Measurements from ENCODE around the gene C1orf105. TPM values are rescaled to one million over a fixed set of nuclear protein-coding genes. Genes with fewer than 3 reads are reported as not detected.
"Not testable (repeated sequence)": the region's sequence is repeated elsewhere in the genome, so short reads cannot be mapped to it uniquely, and the experiment has no call there.

Gene C1orf105
- polyA plus RNA-seq, 4 donors = 0.20 TPM; not detected in 3

DNA sequence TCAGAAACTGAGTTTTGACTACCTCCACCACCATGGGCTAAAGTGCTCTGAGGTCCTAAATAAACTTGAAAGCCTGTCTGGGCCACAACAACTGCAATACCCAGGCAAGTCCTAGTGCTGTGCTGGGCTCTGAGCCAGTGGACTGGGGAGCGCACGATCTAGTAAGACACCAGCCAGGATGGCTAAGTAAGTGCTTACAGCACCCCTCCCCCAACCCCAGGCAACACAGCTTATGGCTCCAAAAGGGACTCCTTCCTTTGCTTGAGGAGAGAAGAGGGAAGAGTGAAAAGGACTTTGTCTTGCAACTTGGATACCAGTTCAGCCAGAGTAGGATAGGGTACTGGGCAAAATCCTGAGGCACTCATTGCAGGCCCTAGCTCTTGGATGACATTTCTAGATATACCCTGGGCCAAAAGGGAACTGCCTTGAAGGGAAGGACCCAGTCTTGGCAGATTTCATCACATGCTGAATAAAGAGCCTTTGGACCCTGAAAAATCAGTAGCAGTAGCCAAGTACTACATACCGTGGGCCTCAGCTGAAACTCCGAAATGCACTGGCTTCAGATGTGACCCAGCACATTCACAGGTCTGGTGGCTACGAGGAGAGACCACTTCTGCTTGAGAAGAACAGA, 1.6 kb downstream of the C1orf105 start:
- DNase-seq (ENCODE audit: low read depth in 4 of 4, low spot score in 3 of 4) = no peak

DNA sequence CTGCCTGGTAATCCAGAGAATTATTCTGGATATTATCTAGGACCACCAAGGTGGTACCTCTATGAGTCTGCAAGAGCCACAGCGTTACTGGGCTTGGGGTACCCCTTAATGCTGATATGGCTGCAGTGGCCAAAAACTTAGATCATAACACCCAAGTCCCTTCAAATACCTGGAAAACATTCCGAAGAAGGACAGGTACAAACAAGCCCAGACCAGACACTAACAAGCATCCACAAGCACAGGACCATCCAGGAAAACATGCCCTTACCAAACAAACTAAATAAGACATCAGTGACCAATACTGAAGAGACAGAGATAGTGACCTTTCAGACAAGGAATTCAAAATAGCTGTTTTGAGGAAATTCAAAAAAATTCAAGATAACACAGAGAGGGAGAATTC, 2.9 kb downstream of the C1orf105 start:
- DNase-seq (ENCODE audit: low read depth in 4 of 4, low spot score in 3 of 4) = no peak

DNA sequence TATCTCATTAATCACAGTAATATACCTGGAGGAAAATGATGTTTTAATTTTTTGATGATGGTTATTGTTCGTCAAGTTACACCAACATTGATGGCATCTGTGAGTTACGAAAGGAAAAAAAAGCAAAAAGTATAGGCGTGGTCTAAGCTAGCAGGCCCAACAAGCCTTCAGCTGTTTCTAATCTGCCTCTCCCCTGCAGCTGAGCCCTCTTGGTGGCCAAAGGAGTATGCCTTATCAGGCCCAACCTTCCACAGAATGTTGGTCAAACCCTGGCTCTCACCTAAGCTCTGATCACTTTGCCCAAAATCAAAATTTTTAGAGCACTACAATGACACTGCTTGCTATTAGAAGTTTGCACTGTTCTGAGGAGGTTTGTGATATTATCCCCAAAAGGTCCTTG, 4.9 kb downstream of the C1orf105 start:
- DNase-seq (ENCODE audit: low read depth in 4 of 4, low spot score in 3 of 4) = no peak

DNA sequence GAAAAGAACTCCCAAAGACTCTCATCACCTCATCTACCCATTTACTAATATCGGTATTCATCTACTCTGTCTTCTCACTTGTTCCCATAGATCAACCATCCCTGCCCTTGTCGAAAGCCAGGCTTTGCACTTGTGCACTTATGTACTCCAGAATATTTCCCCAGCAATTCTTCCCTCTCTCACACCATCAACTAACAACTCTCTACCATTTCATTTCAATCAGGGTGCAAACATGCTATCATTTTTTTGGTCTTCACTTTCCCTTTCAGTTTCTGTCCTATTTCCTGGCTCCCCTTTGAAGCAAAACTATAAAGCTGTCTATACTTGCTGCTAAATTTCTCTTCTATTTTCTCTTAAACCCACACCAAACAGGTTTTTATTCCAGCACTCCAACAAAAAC, 6.7 kb downstream of the C1orf105 start:
- no peak for DNase-seq (ENCODE audit: low read depth in 4 of 4, low spot score in 3 of 4)

DNA sequence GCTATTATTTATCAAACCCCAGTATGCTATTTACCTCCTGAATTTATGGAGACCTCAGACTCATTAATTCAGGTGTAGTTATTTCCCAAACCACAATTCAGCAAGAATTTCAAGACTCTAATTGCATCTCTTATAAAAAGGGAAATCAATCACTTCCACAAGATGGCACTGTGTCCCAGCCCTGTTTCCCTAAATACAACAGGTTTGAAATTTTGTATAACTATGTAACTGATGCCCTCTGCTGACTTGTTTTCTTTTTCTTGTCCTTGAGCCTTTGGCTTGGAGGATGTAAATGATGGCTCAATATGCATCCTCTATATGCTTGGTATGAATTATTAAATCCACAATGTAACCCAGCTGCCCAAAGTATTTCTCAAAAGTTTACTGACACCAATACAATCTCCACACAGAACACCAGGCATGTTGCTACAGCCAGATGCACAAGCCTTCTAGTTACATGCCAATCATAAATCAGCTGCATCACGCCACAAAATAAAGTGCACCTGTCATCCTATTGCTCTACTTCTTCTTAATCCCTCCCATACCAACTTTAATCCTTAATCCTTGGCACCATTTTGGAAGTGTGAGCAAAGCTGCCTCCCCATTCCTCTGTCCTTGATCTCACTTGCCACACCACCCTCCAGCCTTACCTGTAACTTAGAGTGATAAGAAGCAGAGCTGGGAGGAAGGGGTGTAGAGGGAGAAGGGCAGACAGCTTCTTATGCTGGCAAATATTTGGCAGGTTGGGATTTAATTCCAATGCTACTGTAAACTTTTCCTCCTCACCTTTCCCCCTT, 9.0 kb downstream of the C1orf105 start:
- DNase-seq (ENCODE audit: low read depth in 4 of 4, low spot score in 3 of 4) = no peak

DNA sequence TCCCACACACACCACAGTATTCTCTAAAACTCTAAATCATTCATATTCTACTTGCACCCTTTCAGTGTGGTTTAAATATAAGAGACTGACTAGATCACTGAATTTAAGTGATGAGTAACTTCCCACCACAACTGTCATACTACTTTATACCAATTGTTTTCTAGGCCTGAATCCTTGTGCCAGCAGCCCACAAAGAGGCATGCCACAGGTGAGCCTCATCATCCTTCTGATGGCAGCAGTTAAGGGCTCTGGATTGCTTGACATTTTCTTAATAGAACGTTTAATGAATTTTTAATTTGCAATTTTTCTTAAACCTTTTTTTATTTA, 9.6 kb downstream of the C1orf105 start:
- DNase-seq (ENCODE audit: low read depth in 4 of 4, low spot score in 3 of 4) = no peak

DNA sequence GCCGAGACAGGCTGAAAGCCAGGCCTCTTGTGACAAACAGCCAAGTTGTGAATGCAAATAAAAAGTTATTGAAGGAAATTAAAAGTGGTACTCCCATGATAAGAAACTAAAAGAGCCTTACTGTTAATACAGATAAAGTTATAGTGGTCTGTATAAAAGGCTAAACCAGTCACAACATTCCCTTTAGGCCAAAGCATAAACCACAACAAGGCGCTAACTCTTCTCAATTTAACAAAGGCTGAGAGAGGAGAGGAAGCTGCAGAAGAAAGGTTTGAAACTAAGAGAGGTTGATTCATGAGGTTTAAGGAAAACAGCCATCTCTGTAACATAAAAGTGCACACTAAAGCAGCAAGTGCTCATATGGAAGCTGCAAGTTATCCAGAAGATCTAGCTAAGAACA, 10.7 kb downstream of the C1orf105 start:
- DNase-seq (ENCODE audit: low read depth in 4 of 4, low spot score in 3 of 4) = no peak

DNA sequence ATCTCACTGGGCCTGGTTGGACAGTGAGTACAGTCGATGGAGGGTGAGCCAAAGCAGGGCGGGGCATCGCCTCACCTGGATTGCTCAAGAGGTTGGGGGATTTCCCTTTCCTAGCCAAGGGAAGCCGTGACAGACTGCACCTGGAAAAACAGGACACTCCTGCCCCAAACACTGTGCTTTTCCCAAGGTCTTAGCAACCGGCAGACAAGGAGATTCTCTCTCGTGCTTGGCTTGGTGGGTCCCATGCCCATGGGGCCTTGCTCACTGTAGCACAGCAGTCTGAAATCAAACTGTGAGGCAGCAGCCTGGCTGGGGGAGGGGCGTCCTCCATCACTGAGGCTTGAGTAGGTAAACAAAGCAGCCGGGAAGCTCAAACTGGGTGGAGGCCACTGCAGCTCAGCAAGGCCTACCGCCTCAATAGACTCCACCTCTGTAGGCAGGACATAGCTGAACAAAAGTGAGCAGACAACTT, 11.3 kb downstream of the C1orf105 start:
- no peak for DNase-seq (ENCODE audit: low read depth in 4 of 4, low spot score in 3 of 4)

DNA sequence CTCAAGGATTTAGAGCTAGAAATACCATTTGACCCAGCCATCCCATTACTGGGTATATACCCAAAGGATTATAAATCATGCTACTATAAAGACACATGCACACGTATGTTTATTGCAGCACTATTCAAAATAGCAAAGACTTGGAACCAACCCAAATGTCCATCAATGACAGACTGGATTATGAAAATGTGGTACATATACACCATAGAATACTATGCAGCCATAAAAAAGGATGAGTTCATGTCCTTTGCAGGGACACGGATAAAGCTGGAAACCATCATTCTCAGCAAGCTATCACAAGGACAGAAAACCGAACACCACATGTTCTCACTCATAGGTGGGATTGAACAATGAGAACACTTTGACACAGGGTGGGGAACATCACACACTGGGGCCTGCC, 16.7 kb downstream of the C1orf105 start:
- not testable (repeated sequence) for DNase-seq (ENCODE audit: low read depth in 4 of 4, low spot score in 3 of 4)

DNA sequence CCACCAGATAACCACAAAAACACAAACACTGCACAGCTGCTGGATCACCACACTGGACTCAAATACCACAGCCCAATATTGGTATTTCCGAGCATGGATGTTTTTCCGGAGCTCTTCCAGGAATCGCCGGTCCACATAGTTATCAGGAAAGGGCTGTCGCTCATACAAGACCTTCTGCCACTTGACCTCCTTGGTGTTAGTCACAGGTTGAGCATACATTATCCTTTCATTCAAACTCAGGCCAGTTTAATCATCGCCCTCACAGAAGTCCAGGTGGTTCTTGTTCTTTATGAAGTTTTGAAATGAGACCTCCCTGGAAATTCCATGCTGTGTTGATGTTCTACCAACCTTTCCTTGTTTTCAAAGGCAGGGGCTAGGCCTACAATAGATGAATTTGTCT, 21.9 kb downstream of the C1orf105 start:
- no peak for DNase-seq (ENCODE audit: low read depth in 4 of 4, low spot score in 3 of 4)

DNA sequence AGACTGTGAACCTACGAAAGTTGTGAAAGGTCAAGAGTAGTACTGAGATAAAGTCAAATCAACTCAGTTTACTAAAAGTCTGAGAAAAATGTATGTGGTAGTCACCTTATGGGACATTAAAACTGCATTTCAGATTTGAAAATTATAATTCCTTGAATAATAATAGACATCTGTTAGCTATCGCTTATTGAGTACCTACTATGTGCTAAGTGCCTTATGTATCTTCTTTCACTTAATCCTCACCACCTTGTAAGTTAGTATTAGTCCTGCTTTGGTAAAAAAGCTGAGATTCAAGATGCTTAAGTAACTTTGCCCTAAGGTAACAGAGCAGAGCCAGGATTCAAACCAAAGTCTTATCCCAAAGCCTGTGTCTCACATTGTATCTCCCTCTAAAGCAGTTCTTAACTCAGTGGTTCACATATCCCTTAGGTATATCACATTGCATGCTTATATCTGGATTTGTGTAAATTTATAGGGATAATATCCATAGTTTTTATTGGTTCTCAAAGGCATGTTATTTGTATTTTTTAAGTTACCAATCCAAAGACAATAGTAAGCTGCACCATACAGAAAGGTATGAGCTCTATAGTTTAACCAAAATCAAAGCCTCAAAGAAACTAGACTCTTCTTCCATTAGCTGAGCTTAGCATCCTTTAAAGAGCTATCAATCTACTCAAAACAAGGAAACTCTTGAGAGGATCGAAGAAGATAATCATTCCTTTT, 22.5 kb downstream of the C1orf105 start:
- no peak for DNase-seq (ENCODE audit: low read depth in 4 of 4, low spot score in 3 of 4)

DNA sequence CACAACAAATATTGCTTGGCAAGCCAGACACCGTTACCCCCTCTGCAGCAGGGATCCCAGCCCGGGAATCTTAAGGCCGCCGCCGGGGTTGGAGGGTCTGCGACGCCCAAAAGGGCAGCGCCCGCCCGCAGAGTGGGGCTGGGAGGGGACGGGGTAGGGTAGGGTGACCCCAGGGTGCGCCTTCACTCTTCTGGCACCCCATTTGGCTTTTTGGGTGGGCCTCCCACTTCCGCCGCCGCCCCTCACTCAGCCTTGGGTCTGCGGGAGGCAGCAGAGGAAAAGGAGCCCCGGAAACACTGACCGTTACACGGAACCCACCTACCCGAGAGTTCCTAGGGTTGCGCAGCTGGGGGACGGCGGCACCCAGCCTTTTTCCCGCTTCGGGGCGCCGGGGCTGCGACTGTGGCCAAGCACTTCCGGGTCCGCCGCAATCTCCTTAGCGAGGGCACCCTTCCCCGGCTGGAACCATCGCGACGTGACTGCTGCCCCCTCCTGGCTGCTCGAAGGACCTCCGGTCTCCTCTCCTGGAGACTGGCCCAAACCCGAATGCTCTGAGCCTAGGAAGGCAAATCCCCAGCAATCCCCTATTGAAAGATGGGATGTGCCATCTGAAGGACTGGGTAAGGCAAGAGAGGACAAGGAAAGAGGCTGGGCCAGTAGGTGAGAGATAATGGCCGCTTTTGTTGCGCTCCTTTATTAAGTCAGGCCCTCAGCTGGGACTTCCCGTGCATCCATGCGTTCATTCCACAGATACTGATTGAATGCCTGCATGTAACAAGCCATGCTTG, 23.4 kb downstream of the C1orf105 start, which contains the start of gene PIGC:
Gene PIGC, minus strand, starts transcription at position 404 of the 788 bp plus-strand sequence. CDS start 1,447 bp downstream, outside the sequence.
- peak; percentile 72 to 77 (median 74) for DNase-seq (ENCODE audit: low read depth in 4 of 4, low spot score in 3 of 4)

DNA sequence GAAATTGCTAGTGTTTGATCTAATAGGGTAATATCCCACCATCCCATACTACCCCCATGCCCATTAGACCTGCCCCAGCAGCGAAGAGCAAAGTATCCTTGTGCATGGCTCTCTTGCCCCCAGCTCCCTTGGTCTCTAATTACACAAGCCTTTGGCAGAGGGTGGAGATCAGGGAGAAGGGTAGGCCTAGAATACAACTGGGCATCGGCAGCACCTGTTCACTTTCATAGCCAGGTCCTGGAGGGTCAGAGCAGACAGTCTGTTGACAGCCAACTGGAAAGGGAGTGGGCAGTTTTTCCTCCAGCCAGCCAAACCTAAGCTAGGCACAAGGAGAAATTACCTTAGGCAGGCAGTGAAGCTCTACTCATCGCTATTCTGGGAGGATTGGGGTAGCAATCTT, 26.1 kb downstream of the C1orf105 start:
- no peak for DNase-seq (ENCODE audit: low read depth in 4 of 4, low spot score in 3 of 4)

DNA sequence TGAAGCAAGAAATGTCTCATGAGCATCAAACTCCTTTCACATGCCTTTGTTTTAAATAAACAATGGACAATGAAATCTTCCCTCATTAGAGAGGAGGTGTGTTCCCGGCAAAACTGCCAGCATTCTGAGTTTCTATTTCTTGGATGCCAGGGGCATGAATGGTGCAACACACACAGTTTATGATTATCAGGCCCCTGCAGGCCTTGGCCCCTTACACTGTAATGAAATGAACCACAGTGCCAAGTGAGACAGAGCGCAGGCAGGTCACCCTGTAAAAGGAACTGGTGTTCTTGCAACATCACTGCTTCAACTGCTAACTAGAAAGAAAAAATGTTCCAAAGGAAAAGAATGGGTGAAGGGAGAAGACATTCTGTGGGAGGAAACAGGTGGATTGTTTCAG, 27.2 kb downstream of the C1orf105 start:
- no peak for DNase-seq (ENCODE audit: low read depth in 4 of 4, low spot score in 3 of 4)

DNA sequence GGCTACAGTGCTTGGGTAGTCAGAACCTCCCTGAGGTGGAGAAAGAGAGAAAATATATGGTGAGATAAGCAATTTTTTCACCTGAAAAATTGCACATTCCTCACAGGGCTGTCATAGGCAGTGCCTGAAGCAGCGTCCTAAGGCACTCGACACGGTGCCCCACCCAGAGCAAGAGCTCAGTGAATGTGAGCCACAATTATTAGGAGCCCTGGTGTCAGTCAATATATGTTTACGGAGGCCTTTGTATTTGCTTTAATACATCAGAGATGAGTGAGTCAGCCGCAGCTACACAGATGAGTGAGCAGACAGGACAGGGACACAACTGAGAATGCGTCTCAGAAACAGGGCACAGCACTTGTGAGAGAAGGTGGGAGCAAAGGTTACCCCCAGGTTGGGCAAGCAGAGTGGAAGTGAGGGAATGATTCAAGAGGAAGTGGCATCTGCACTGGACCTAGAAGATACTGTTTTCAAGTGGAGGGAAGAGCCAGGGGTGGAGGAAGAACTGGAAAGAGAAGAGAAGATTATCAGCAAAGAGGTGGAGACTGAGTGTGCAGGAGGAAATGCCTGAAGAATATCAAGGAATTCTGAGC, 28.6 kb downstream of the C1orf105 start:
- no peak for DNase-seq (ENCODE audit: low read depth in 4 of 4, low spot score in 3 of 4)

DNA sequence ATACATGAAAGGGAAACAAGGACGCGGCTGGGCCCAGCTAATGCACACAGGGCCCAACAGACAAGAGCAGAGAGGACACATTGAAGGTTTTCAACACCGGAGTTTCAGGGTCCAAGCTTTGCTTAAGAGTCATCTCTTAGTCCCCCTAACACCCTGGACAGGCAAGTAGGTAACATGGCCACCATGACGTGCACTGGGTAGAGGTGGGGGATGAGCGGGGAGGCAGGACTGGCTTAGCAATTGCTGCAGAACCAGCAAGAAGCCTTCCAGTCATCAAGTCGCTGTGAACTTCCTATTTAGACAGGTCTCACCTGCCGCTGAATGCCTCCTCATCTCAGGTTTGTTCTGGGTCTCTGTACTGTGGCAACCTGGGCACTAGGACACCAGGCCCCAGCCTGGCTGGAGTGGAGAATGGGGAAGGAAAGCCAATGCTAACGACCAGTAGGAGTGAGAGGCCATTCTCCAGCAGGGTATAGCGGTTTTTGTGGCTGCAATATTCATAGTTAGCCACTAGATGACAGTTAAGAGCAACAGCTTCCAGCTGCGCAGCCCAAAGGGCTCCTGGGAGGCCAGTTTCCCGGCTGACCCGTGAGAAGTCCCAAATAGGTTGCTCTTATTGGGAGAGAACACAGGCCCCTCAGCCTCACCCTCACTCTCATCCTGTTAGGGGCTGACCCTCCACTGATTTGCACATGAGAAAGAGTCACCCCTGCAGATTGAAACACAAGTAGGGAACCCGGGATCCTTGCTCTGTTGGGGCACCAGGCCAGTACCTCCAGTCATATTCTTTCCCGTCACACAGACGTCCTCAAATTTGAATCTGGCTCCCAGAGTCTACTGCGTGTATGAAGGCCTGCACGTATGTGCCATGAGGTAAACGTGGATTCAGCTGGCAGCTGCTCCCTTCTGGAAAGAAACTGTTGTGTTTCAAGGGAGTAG, 29.4 kb downstream of the C1orf105 start:
- no peak for DNase-seq (ENCODE audit: low read depth in 4 of 4, low spot score in 3 of 4)

DNA sequence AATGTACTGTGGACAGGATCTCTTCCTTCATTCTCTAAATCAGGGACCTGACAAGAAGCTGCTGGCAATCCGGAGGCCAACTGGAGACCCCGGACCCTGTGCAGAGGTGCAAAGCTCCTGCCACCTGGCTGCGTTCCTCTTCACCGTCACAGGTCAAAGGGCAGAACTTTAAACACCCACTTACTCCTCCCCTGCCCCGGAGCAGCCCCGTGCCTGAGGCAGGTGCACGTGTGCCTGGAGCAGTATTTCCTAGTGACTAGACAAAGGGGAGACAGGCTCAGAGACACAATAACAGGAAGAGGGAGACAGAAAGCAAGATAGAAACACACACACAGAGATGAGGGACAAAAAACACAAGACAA, 30.0 kb downstream of the C1orf105 start:
- DNase-seq (ENCODE audit: low read depth in 4 of 4, low spot score in 3 of 4) = no peak

DNA sequence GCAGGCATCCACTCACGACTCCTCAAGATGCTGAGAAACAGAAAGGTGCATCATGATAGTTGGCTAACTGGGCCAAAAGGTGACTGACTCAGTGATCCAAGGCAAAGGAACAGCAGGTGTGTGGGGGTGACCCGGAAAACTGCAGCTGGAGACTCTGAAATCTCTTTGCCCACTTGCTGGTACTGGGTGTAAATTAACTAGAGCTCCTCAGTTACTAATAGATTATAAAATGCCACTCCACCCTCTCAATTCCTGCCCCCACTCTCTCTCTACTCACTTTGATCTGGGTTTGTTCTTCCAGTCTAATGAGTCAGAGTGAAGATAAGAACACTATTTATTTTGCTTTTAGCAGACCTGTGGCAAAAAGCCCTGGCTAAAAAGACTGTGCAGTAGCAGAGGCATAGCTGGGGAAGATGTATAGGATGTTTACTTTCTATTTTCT, 30.5 kb downstream of the C1orf105 start:
- no peak for DNase-seq (ENCODE audit: low read depth in 4 of 4, low spot score in 3 of 4)

DNA sequence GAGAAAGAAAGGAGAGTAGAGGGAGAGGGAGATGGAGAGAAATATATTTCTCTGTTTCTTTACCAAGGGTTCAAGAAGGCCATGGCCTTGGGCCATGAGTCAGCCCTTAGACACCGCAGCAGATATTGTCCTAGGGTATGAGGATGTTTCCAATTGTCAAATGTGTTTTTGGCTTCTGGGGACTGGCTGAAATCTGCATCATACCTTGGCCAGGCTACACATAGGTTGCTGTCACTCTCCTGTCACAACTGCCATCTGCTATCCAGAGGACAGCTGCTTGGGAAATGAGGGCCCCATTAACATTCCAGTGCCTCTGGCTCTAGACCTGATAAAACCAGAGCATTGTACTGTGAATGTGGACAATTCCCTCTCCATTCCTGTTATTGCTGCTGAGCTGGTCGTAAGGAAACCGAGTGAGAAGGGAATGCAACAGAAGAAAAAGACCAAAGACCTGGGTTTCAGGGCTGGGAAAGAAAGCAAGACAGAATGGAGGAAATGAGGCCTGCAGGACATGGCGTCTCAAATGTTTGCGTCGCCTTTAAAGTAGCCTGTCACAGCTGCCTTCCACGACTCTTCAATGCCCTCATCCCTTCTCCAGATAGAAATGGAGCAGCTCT, 32.2 kb downstream of the C1orf105 start:
- no peak for DNase-seq (ENCODE audit: low read depth in 4 of 4, low spot score in 3 of 4)

All from right renal pelvis (tissue), 4 donors.